Psoas muscle (tissue), 8 donors: ENCODE measurements around the gene SHROOM3. TPM values are rescaled to one million over a fixed set of nuclear protein-coding genes. Genes with fewer than 3 reads are reported as not detected.

Source experiments
- ATAC-seq, 4 donors: fragments of 200-7000 bp; cut with Tn5 transposase; one replicate each; pipeline ENCODE4 v1.9.1; 2020; ENCODE audit warnings: moderate library complexity in 3 of 4, mild to moderate bottlenecking in 2 of 4
- DNase-seq, 2 donors: peaks; one replicate each; pipeline ENCODE4 v3.0.0-alpha.2; 2020
- H3K27ac ChIP-seq: fragments of 200-600 bp; one replicate; pipeline ENCODE4 v1.8.0; 2022
- H3K27me3 ChIP-seq, 3 donors: fragments of 200-600 bp in 1 of 3; one replicate each; pipeline versions ENCODE4 v1.6.1 to v1.8.0; 2013 to 2022; ENCODE audit warnings: low read length in 2 of 3, mild to moderate bottlenecking in 2 of 3, moderate library complexity in 1 of 3; ENCODE audit not compliant: insufficient read depth in 3 of 3
- H3K36me3 ChIP-seq, 2 donors: fragments of 200-600 bp in 1 of 2; one replicate each; pipeline versions ENCODE4 v1.6.1 to v1.8.0; 2013 to 2022; ENCODE audit warnings: low read depth in 1 of 2, mild to moderate bottlenecking in 1 of 2, moderate library complexity in 1 of 2; ENCODE audit not compliant: insufficient read depth in 1 of 2
- H3K4me1 ChIP-seq: fragments of 200-600 bp; one replicate; pipeline ENCODE4 v1.8.0; 2022
- H3K4me3 ChIP-seq: fragments of 200-600 bp; one replicate; pipeline ENCODE4 v1.8.0; 2022; ENCODE audit warnings: mild to moderate bottlenecking
- H3K9me3 ChIP-seq: fragments of 200-600 bp; one replicate; pipeline ENCODE4 v1.8.0; 2022
- CTCF ChIP-seq: fragments of 200-600 bp; IDR thresholded peaks from one replicate; pipeline ENCODE4 v1.8.0; 2022; ENCODE audit warnings: antibody characterized with exemption
- WGBS, 3 donors: extraction: QIAGEN DNeasy Blood & Tissue Kit; methylation state at CpG; one replicate each; pipeline versions ENCODE4 v1.1.6 to v1.1.7; 2013; 5-methylcytosine and 5-hydroxymethylcytosine counted together
- intact Hi-C, 2 donors: fragments of 100-400 bp; cut with DNase I; formaldehyde crosslinking; loops; one replicate each; pipeline versions ENCODE4 v1.11.0 to v1.14.2; 2022
- polyA plus RNA-seq, 3 donors: library from polyadenylated mRNA; stranded (reverse); fragments of 200-250 nt; gene quantifications; one replicate each; pipeline ENCODE4 v1.2.3, GENCODE V29; 2013
- total RNA-seq, 4 donors: library from RNA; stranded (reverse); fragmentation: NEBNext Ultra II Directional in 2 of 4; extraction: Animal tissue kit (Norgen Biotek cat#: 25700) in 2 of 4; gene quantifications; one replicate each; pipeline versions ENCODE4 v1.2.1 to v1.2.4, GENCODE V29; 2021 to 2023
- donor health status: healthy with polysubstance abuse.
- donor health status: DM: no; HTN: no; CAD: no; lungs with moderate emphysema.
- donor health status: Bipolar disorder and iron deficiency.
- donor health status: healthy.
- donor health status: DM: yes; HTN: yes; CAD: no.
- donor health status: DM: no; HTN: no; CAD: no.
- donor health status: DM: no; HTN: no; CAD: no.
- donor health status: DM: yes; HTN: yes; CAD: no.

The SHROOM3 gene
- total and polyA plus RNA-seq, 7 donors, result 0.01 to 0.79 (median 0.06) TPM

GRCh38 chr4:76804096-76804495 lies 369.1 kb downstream of the SHROOM3 start:
- DNase-seq (no peak), ATAC-seq (no peak)
- TF ChIP-seq CTCF, result no peak
- H3K4me3 ChIP-seq, result no peak overlapping the region
- peaks cover 0 to 2% (median 0%) of the 10 kb centered on the region in 3 donors for H3K27me3 ChIP-seq
- peaks cover 8% of the 10 kb centered on the region for H3K9me3 ChIP-seq
- H3K4me1 ChIP-seq, result no peaks in the 10 kb centered on the region
- intact Hi-C loops, result no loop called here
- no peaks in the 10 kb centered on the region for H3K36me3 ChIP-seq
- 57 to 58% (median 58%) methylated on average over 5 of the region's 5 CpGs for WGBS, 3 donors
- no peak overlapping the region for H3K27ac ChIP-seq

- Histone ChIP-seq H3K9me3 (peaks cover 8% of the 10 kb centered on the region), H3K27ac (no peak overlapping the region), H3K27me3 (peaks cover 0 to 3% (median 0%) of the 10 kb centered on the region in 3 donors), H3K4me1 (no peaks in the 10 kb centered on the region), H3K4me3 (no peak overlapping the region), H3K36me3 (no peaks in the 10 kb centered on the region)
- 80 to 82% (median 80%) methylated on average over 3 of the region's 3 CpGs for WGBS, 3 donors
- TF ChIP-seq CTCF, result no peak
- ATAC-seq, result no peak
- DNase-seq, result no peak
- intact Hi-C loops, result no loop called here
Measured at GRCh38 chr4:76806346-76806745, 371.3 kb downstream of the SHROOM3 start.

GRCh38 chr4:76806757-76807156 lies 371.7 kb downstream of the SHROOM3 start:
- Histone ChIP-seq H3K27ac (no peak overlapping the region), H3K4me1 (no peaks in the 10 kb centered on the region), H3K36me3 (no peaks in the 10 kb centered on the region), H3K9me3 (peaks cover 8% of the 10 kb centered on the region), H3K4me3 (no peak overlapping the region), H3K27me3 (peaks cover 0 to 3% (median 0%) of the 10 kb centered on the region in 3 donors)
- WGBS, 3 donors, result 91 to 100% (median 100%) methylated on average over 1 of the region's 1 CpG
- intact Hi-C loops, result no loop called here
- no peak for ATAC-seq
- DNase-seq, result no peak
- no peak for TF ChIP-seq CTCF

GRCh38 chr4:76809594-76810305 lies 374.7 kb downstream of the SHROOM3 start:
- DNase-seq, result no peak
- Histone ChIP-seq H3K27ac (no peak overlapping the region), H3K36me3 (no peaks in the 10 kb centered on the region), H3K27me3 (peaks cover 0 to 2% (median 0%) of the 10 kb centered on the region in 3 donors), H3K4me3 (no peak overlapping the region), H3K9me3 (peaks cover 8% of the 10 kb centered on the region), H3K4me1 (no peaks in the 10 kb centered on the region)
- TF ChIP-seq CTCF, result no peak
- WGBS, 3 donors, result 67 to 78% (median 74%) methylated on average over 10 of the region's 10 CpGs
- intact Hi-C loops, result no loop called here
- ATAC-seq, result peak in 1 of 4 donors; percentile 40
